DMS53 treated with DMSO at 0.1 percent for 48 hours (cell line): ENCODE results near the gene SNAPC4.
"Not testable (repeated sequence)": the region's sequence is repeated elsewhere in the genome, so short reads cannot be mapped to it uniquely, and the experiment has no call there.

ENCODE experiments used
- DNase-seq: peaks from one replicate; lab custom pipeline; 2025; ENCODE audit not compliant: unreplicated experiment; lab: John Stamatoyannopoulos, UW

SNAPC4 gene

DNA sequence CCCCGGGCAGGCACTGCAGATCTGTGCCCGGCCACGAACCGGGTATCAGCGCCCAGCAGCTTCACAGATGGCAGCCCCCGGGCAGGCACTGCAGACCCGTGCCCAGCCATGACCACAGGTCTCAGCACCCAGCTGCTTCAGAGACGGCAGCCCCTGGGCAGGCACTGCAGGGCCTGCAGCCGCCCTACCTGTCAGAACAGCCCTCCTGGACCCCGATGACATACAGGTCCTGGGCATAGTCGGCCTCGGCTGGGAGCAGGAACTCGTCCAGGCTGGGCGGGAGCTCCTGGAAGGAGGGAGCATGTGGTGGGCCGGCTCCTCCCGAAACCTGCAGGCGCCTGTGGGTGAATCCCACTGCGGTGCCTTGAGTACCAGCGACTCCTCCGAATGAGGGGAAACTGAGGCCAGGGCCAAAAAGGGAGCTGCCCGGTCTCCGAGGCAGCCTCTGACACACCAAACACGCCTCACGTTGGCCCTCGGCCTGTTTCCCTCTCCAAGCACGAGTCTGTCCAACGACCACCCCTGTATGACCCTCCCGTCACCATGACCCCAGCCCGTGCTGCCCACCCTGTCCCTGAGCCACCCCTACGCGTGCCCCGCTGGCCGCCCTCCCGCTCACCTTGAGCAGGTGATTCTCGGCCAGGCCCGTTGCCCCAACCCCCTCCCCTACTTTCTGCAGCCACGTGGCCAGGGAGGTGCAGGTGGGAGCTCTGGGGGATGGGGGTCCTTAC, 34.0 kb upstream of the SNAPC4 start:
- no peak for DNase-seq

DNA sequence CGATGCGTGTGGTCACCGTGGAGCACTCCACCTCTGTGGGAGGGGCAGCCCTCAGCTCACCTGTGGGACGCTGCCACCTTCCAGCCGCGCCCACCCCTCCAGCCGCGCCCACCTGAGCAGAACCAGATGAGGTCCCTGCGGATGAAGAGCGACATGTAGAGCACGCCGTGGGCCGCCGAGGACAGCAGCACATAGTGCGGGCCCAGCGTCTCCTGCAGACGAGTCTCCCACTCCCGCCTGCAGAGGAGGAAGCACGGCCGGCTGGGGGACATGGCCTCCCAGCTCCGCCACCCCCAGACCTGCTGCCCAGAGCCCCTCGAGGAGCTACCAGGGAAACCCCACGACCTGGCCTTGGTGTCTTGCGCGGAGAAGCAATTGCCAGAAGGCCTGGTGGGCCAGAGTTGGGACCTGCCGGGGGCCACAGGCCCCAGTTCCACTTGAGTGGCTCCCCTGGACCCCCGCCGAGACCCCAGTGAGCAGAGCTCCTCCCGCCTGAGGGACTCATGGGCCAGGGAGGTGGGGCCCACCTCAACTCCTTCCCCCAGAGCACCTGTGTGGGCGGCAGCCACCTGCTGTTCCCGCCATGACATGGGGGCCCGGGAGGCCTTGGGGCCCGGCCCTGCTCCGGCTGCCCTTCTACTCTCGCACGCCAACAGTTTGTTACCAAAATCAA, 33.2 kb upstream of the SNAPC4 start:
- no peak for DNase-seq

GRCh38 chr9:136432591-136432990, 32.6 kb upstream of the SNAPC4 start:
- DNase-seq, result no peak

GRCh38 chr9:136431782-136432350, 31.9 kb upstream of the SNAPC4 start:
- DNase-seq, result no peak

GRCh38 chr9:136430588-136431234, 30.7 kb upstream of the SNAPC4 start:
- no peak for DNase-seq

GRCh38 chr9:136429683-136430491, 29.9 kb upstream of the SNAPC4 start:
- no peak for DNase-seq

DNA sequence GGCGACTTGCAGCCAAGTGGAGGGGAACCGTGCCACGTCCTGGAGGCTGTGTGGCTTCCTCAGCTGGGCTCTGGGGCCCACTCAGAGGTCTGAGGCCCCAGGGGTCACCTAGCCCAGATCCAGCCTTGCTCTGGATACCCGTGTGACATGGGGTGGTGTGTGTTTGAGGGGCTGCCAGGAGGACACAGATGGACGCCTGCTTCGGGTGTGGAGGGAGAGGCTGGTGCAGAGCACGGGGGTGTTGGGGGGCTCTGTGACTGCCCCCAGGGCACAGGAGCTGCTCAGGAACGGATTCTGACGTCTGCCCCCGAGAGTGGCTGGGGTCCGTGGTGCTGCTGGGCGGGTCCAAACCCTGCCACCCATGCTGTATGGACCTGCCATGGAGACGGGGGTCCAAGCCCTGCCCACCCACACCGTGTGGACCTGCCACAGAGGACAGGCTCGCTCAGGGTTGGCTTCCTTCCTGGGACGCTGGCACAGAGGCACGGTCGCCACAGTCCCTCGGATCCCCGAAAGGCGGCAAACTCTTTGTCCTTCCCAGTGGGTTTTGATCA, 29.2 kb upstream of the SNAPC4 start:
- no peak for DNase-seq

DNA sequence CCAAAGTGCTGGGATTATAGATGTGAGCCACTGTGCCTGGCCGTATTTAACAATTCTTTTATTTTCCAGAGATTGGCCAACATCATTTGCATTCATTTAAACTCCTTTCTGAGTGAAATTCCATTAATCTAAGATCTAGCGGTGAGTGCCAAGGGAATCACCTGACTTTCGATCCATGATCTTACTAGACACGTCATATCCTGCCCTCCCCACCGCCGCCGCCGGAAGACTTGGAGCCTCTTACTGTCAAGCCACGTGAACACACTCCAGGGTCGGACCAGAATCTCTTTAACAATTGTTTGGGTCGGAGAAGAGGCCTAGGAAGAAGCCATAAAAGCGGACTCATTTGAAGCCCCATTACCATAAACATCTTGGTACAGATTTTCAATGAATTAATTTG, 26.8 kb upstream of the SNAPC4 start:
- no peak for DNase-seq

GRCh38 chr9:136425367-136425766, 25.4 kb upstream of the SNAPC4 start:
- DNase-seq, result not testable (repeated sequence)

GRCh38 chr9:136424750-136425362, 24.9 kb upstream of the SNAPC4 start:
- no peak for DNase-seq

DNA sequence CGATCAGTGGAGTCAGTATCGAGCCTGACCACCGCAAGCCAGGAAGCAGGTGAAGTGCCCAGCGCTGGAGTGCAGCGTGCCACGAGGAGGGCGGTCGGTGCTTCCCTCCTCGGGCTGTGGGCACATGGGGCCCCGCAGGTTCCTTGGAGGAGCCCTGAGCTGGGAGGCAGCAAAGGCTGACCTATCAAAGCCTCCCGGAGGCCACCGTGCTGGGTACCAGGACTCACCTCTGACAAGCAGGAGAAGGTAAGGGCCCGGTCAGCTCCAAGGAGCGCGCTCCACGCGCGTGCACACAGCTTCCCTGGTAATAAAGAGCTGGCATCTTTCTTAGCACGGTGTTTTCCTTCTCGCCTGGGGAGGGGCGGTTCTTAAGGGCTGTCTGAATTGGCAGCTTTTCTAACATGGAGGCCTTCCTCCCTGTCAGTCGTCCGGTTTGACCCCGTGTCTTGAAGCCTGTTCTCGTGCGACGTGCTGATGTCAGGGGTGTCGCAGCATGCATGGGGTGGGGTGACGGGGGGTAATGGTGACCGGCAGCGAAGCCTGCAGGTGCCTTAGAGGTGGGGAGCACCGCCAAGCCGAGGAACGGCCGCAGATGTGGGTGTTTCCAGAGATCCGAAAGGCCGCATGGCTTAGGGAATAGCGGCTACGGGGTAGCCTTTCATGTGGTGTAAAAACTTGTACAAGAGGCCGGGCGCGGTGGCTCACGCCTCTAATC, 23.6 kb upstream of the SNAPC4 start:
- DNase-seq, result no peak

DNA sequence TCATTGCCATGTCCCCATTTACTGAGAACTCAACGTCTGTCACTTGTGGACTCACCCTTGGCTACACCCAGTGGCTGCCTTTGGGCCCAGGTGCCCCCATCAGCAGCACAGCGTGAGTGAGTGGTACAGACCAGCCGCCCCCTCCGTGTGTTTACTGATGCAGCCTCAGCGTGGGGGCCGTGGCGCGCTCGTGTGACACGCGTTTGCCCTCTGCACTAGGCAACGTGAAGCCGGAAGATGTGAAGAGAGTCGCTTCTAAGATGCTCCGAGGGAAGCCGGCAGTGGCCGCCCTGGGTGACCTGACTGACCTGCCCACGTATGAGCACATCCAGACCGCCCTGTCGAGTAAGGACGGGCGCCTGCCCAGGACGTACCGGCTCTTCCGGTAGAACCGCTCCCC, 22.9 kb upstream of the SNAPC4 start:
- DNase-seq, result no peak

DNA sequence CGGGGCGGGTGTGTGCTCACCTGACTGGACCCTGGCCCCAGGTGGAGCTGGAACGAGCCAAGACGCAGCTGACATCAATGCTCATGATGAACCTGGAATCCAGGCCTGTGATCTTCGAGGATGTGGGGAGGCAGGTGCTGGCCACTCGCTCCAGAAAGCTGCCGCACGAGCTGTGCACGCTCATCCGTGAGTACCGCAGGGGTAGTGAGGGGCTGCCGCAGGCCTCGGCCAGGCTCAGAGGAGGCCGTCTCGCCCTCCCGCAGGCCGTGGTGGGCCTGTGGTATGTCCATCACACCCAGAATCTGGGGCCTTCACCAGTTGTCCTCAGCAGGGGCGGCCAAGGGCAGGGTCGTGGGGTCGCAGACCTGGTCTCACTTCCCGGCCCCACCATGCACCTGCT, 21.8 kb upstream of the SNAPC4 start:
- no peak for DNase-seq

GRCh38 chr9:136419092-136419420, 19.1 kb upstream of the SNAPC4 start:
- DNase-seq, result no peak

GRCh38 chr9:136418182-136419091, 18.5 kb upstream of the SNAPC4 start:
- DNase-seq, result no peak

GRCh38 chr9:136416914-136417313, 16.9 kb upstream of the SNAPC4 start:
- DNase-seq, result no peak

- no peak for DNase-seq
Observed at GRCh38 chr9:136416427-136416826, 16.5 kb upstream of the SNAPC4 start.

- no peak for DNase-seq
Observed at GRCh38 chr9:136412962-136413361, 13.0 kb upstream of the SNAPC4 start.

- DNase-seq, result no peak
Observed at GRCh38 chr9:136411378-136411777, 11.4 kb upstream of the SNAPC4 start.
